ENCODE measurements around the gene TPPP2. TPM values are rescaled to one million over a fixed set of nuclear protein-coding genes. Genes with fewer than 3 reads are reported as not detected.

The TPPP2 gene
- total and polyA plus RNA-seq, 12 donors = 0.22 to 1.1 (median 0.62) TPM; not detected in 6

DNA sequence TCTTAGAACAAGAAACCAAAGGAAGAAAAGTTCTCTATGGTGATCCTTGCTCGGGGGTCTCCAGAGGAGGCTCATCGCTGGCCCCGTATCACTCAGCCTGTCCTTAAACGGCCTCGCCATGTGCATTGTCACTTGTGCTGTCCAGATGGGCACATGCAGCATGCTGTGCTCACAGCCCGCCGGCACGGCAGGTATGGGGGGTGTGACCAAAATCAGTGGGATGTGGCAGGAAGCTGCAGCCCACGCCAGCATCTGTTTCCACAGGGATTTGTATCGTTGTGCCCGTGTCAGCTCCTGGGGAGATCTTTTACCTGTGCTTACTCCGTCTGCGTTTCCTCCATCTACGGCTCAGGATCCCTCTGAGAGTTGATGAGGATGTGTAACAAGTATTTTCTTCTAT is 33.5 kb upstream of the TPPP2 start:
- no peak for DNase-seq
- H3K27ac ChIP-seq = no peak overlapping the region
- no peaks in the 10 kb centered on the region for H3K27me3 ChIP-seq
- WGBS, 4 donors = 86 to 91% (median 88%) methylated on average over 12 to 14 of the region's 14 CpGs
- no peak overlapping the region for H3K4me3 ChIP-seq
- intact Hi-C loops (cut with DNase I) = no loop called here
- H3K9me3 ChIP-seq (replicated peaks in 1 of 3) = no peaks in the 10 kb centered on the region
- peaks cover 0 to 9% of the 10 kb centered on the region in 2 donors for H3K4me1 ChIP-seq (replicated peaks in 1 of 2)
- H3K36me3 ChIP-seq (replicated peaks in 1 of 2) = peaks cover 0 to 59% of the 10 kb centered on the region in 2 donors
- TF ChIP-seq CTCF (IDR thresholded peaks at IDR 0.05) = no peak

DNA sequence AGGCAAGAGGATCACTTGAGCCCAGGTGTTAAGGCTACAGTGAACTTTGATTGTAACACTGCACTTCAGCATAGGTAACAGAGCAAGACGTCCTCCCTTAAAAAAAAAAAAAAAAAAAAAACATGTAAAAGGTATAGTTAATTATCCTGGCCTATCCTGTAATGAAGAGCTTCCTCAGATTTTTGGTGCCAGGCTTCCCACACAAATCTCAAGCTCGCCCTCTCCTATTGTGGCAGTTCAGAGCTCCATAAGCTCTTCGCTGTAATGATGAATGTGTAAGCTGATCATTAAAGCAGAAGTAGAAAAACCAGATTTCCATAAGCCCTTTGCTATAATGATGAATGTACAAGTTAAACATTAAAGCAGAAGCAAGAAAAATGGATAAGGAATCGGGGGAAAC is 32.9 kb upstream of the TPPP2 start:
- Histone ChIP-seq H3K9me3 (replicated peaks in 1 of 3) (no peaks in the 10 kb centered on the region), H3K4me3 (no peak overlapping the region), H3K4me1 (replicated peaks in 1 of 2) (peaks cover 0 to 3% of the 10 kb centered on the region in 2 donors), H3K36me3 (replicated peaks in 1 of 2) (peaks cover 0 to 53% of the 10 kb centered on the region in 2 donors), H3K27me3 (no peaks in the 10 kb centered on the region), H3K27ac (no peak overlapping the region)
- 60 to 82% (median 69%) methylated on average over 4 of the region's 4 CpGs for WGBS, 4 donors
- no peak for DNase-seq
- TF ChIP-seq CTCF (IDR thresholded peaks at IDR 0.05) (no peak), POLR2A (IDR thresholded peaks at IDR 0.05) (no peak)
- intact Hi-C loops (cut with DNase I) = no loop called here

DNA sequence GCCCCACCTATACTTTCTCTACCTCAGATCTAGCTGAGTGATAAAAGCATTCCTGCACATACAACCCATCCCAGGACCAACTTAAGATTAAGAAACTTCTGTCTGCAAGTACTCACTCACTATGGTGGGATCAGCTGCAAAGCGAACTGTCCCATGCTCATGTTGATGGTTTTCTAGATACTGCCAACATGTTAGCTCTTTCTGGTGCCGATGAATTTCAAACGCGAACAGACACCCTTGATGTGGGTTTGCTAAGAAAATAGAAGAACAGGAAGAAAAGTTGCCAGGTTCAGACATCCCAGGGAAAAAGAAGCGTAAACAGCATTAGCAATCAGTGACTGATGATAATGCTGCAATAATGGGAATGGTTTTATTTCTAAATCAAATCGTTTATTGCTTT is 32.5 kb upstream of the TPPP2 start:
- H3K9me3 ChIP-seq (replicated peaks in 1 of 3) = no peaks in the 10 kb centered on the region
- TF ChIP-seq POLR2A (IDR thresholded peaks at IDR 0.05) (no peak), CTCF (IDR thresholded peaks at IDR 0.05) (no peak)
- WGBS, 4 donors = 80 to 84% (median 83%) methylated on average over 6 of the region's 6 CpGs
- intact Hi-C loops (cut with DNase I) = no loop called here
- DNase-seq = no peak
- H3K27ac ChIP-seq = no peak overlapping the region
- H3K36me3 ChIP-seq (replicated peaks in 1 of 2) = peaks cover 0 to 48% of the 10 kb centered on the region in 2 donors
- H3K4me1 ChIP-seq (replicated peaks in 1 of 2) = no peaks in the 10 kb centered on the region
- H3K4me3 ChIP-seq = no peak overlapping the region
- no peaks in the 10 kb centered on the region for H3K27me3 ChIP-seq

- Histone ChIP-seq H3K27me3 (no peaks in the 10 kb centered on the region), H3K36me3 (replicated peaks in 1 of 2) (peaks cover 0 to 43% of the 10 kb centered on the region in 2 donors), H3K27ac (no peak overlapping the region), H3K9me3 (replicated peaks in 1 of 3) (no peaks in the 10 kb centered on the region), H3K4me1 (replicated peaks in 1 of 2) (no peaks in the 10 kb centered on the region), H3K4me3 (no peak overlapping the region)
- intact Hi-C loops (cut with DNase I) = no loop called here
- DNase-seq = no peak
- WGBS, 4 donors = 72 to 87% (median 78%) methylated on average over 3 of the region's 3 CpGs
- TF ChIP-seq POLR2A (IDR thresholded peaks at IDR 0.05) = no peak
- TF ChIP-seq CTCF (IDR thresholded peaks at IDR 0.05) = no peak
Observed at GRCh38 chr14:20998139-20998538, 31.9 kb upstream of the TPPP2 start.

Measured in adrenal gland (tissue), 12 donors.